ENCODE data around the gene TRIL.

Gene TRIL

DNA sequence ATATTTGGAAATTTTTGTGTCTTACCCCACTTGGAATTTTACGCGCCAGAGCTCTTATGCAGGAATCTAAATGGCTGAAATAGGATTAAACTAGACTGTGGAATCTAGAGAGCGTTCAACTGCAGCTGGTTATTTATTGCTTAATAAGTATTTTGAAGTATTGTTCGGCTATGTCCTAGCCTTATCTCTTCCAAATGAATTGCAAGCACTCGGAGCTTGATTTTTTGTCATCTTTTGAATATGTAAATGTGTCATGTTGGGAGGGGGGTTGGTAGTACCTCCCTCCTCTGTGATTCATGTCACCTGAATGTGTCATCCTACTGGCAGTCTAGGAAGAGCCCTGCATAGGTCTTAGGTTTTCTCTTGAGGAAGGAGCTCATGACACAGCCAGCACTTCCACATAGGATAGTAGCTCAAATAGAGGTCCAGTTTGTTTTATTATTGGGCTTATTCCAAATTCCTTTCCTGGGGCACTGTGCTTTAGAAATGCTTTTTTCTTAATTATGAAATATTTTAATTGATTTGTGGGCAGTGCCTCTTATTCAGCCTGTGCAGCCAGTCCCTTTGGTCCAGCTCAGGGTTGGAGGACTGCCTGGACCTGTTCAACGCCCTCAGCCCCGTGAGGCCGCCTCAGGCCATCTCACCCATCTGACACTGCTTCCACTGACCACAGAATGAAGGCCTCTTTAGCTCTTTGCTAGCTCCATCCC is 22.5 kb upstream of the TRIL start:
- H3K4me1 Mint-ChIP-seq, result peaks cover 56% of the 10 kb centered on the region
- peaks cover 5% of the 10 kb centered on the region for H3K36me3 Mint-ChIP-seq (ENCODE audit: low read depth)
- no peaks in the 10 kb centered on the region for H3K9me3 Mint-ChIP-seq
- TF ChIP-seq, protein P1, sequence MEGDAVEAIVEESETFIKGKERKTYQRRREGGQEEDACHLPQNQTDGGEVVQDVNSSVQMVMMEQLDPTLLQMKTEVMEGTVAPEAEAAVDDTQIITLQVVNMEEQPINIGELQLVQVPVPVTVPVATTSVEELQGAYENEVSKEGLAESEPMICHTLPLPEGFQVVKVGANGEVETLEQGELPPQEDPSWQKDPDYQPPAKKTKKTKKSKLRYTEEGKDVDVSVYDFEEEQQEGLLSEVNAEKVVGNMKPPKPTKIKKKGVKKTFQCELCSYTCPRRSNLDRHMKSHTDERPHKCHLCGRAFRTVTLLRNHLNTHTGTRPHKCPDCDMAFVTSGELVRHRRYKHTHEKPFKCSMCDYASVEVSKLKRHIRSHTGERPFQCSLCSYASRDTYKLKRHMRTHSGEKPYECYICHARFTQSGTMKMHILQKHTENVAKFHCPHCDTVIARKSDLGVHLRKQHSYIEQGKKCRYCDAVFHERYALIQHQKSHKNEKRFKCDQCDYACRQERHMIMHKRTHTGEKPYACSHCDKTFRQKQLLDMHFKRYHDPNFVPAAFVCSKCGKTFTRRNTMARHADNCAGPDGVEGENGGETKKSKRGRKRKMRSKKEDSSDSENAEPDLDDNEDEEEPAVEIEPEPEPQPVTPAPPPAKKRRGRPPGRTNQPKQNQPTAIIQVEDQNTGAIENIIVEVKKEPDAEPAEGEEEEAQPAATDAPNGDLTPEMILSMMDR (IDR thresholded peaks at IDR 0.05), result no peak
- H3K27ac Mint-ChIP-seq, result no peak overlapping the region
- H3K27me3 Mint-ChIP-seq (ENCODE audit: low read depth, poor library complexity), result no peaks in the 10 kb centered on the region
- no peak for DNase-seq
- no peak overlapping the region for H3K4me3 Mint-ChIP-seq

DNA sequence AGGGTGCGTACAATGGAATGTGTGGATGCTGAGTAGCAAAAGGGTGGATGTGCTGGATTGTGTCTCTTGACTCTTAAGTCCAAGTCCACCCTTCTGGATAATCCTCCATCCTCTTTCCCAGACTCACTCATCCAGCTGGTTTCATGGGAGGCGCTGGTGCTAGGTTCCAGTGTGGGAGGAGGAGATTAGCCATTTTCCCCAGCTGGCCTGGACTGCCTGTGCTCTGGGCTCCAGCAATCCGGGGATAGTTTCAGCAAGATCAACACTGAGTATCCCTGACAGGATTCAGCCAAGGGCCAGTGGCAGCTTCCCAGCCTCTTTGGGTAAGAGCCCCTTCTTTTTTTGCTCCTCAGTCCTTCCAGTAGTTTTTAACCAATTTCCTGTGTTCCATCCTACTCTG is 21.6 kb upstream of the TRIL start:
- TF ChIP-seq, protein P1 (IDR thresholded peaks at IDR 0.05), result no peak
- no peak overlapping the region for H3K27ac Mint-ChIP-seq
- no peak for DNase-seq
- H3K36me3 Mint-ChIP-seq (ENCODE audit: low read depth), result peaks cover 9% of the 10 kb centered on the region
- peaks cover 4% of the 10 kb centered on the region for H3K9me3 Mint-ChIP-seq
- H3K4me1 Mint-ChIP-seq, result peaks cover 47% of the 10 kb centered on the region
- no peak overlapping the region for H3K4me3 Mint-ChIP-seq
- H3K27me3 Mint-ChIP-seq (ENCODE audit: low read depth, poor library complexity), result no peaks in the 10 kb centered on the region

DNA sequence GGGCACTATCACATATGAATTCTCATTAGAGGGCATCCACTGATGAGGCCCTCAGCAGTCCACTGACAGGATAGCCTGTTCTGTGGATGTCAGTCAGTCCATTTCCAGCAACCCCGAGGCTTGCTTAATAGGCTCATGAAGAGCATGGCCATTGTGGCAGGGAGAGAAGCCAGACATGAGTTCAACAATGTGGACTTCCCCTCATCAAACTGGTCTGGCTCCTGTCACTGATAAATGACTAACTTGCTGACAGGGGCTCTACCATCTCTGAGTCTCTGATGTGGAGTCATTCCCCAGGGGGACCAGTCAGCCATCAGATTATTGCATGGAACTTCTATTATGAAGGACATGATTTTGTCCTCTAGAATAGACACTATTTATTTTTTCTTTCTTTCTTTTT is 19.8 kb upstream of the TRIL start:
- Mint-ChIP-seq H3K27ac (no peak overlapping the region), H3K9me3 (peaks cover 17% of the 10 kb centered on the region), H3K4me3 (no peak overlapping the region), H3K36me3 (ENCODE audit: low read depth) (peaks cover 20% of the 10 kb centered on the region), H3K4me1 (peaks cover 32% of the 10 kb centered on the region), H3K27me3 (ENCODE audit: low read depth, poor library complexity) (no peaks in the 10 kb centered on the region)
- TF ChIP-seq, protein P1 (IDR thresholded peaks at IDR 0.05), result no peak
- DNase-seq, result no peak

DNA sequence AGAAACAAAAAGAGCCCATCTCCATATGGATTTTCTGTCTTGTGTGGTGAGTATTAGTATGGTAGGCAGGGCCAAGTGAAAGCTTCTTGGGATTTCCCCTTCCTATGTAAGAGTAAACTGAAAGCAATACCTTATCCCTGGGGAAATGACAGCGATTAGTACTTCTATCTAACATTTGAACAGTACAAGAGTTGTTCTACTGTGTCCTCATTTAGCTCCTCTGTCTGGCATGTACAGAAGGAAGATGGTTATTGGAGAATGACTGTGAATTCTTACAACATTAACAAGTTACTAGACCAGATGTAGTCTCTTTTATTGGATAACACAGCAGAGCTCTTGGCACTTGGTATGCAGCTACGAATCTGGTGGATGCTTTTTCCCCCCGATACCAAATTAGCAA is 17.9 kb upstream of the TRIL start:
- peaks cover 24% of the 10 kb centered on the region for H3K4me1 Mint-ChIP-seq
- TF ChIP-seq, protein P1 (IDR thresholded peaks at IDR 0.05), result no peak
- H3K36me3 Mint-ChIP-seq (ENCODE audit: low read depth), result peaks cover 27% of the 10 kb centered on the region

DNA sequence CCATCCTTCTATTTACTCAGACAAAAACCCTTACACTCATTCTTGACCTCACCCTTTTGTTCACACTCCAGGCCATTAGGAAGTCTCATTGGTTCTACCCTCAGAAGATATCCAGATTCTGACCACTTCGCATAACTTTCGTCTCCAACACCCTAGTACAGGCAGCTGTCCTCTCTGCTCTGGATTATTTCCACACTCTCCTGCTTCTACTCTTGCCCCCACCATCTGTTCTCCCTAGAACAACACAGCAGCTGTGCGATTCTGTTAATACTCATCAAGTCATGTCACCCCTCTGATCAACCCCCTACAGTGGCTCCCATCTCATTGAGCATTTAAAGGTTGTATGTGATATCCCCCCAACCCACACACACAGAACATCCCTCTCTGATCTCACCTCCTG is 15.5 kb upstream of the TRIL start:
- Mint-ChIP-seq H3K4me1 (no peaks in the 10 kb centered on the region), H3K9me3 (peaks cover 42% of the 10 kb centered on the region), H3K4me3 (no peak overlapping the region), H3K27me3 (ENCODE audit: low read depth, poor library complexity) (peaks cover 4% of the 10 kb centered on the region), H3K36me3 (ENCODE audit: low read depth) (peaks cover 27% of the 10 kb centered on the region), H3K27ac (no peak overlapping the region)
- TF ChIP-seq, protein P1 (IDR thresholded peaks at IDR 0.05), result no peak
- DNase-seq, result no peak

More for the DNA sequence above, 17.9 kb upstream of the TRIL start:
- H3K9me3 Mint-ChIP-seq, result peaks cover 29% of the 10 kb centered on the region
- no peak overlapping the region for H3K27ac Mint-ChIP-seq
- no peak overlapping the region for H3K4me3 Mint-ChIP-seq
- peaks cover 4% of the 10 kb centered on the region for H3K27me3 Mint-ChIP-seq (ENCODE audit: low read depth, poor library complexity)
- DNase-seq, result no peak

DNA sequence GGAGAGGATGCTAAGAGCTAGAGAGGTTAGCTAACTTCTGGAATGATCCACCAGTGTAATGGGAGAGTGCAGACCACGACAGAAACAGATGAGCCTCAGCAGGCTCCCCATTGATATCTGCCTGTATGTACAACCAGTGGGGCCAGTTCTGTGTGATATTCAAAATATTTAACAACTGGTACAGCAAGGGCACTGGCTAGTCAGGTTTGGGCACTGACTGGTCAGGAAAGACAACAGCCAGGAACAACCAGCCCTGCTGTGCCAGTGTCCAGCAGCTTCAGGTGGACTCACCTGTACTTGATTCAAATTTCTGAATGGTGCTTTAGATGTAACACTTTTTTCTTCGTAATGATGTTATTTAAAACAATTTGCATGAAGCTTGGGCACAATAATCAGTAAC is 5.9 kb upstream of the TRIL start:
- DNase-seq, result no peak
- Mint-ChIP-seq H3K4me3 (no peak overlapping the region), H3K36me3 (ENCODE audit: low read depth) (peaks cover 5% of the 10 kb centered on the region), H3K9me3 (peaks cover 3% of the 10 kb centered on the region), H3K4me1 (peaks cover 21% of the 10 kb centered on the region), H3K27ac (no peak overlapping the region), H3K27me3 (ENCODE audit: low read depth, poor library complexity) (peaks cover 5% of the 10 kb centered on the region)
- TF ChIP-seq, protein P1 (IDR thresholded peaks at IDR 0.05), result no peak

Measured in nephron progenitor cell (in vitro differentiated cells).